Esophagus muscularis mucosa (tissue), 3 donors: ENCODE data around the gene UNC13C.

Experiments used
- CTCF ChIP-seq, 3 experiments: fragments of 200-600 bp in 2 of 3; fragments of 450-650 bp in 1 of 3; sonication (generic) in 2 of 3; IDR thresholded peaks; one replicate each; pipeline ENCODE4 v1.5.1; 2017 to 2019; ENCODE audit warnings: antibody characterized with exemption in 3 of 3, mild to moderate bottlenecking in 2 of 3, moderate library complexity in 1 of 3
- POLR2AphosphoS5 ChIP-seq, 2 donors: sonication (generic); formaldehyde crosslinking; IDR thresholded peaks; one replicate each; pipeline ENCODE4 v1.6.1; 2017; ENCODE audit warnings: antibody characterized with exemption in 2 of 2

GRCh38 chr15:54506977-54507524 is 528.8 kb downstream of the UNC13C start:
- no peak for TF ChIP-seq CTCF (IDR thresholded peaks at IDR 0.05)
- no peak for TF ChIP-seq POLR2AphosphoS5 (IDR thresholded peaks at IDR 0.05)
